GM23338 (cell line): ENCODE results near the gene EFNA4. TPM values are rescaled to one million over a fixed set of nuclear protein-coding genes. Genes with fewer than 3 reads are reported as not detected.

Source experiments
- ATAC-seq: fragments of 200-7000 bp; cut with Tn5 transposase; 3 replicates; pipeline ENCODE4 v1.9.1; 2020
- DNase-seq: peaks from one replicate; pipeline ENCODE4 v3.0.0-alpha.2; 2015; ENCODE audit warnings: low spot score
- H2AFZ ChIP-seq: fragments of 200-600 bp; sonication (generic); 2 replicates; pipeline ENCODE4 v1.8.0; 2016; ENCODE audit warnings: antibody characterized with exemption, mild to moderate bottlenecking, moderate library complexity
- H3F3A ChIP-seq: fragments of 200-600 bp; sonication (generic); replicated peaks from 2 replicates; pipeline ENCODE4 v1.8.0; 2017; ENCODE audit warnings: antibody characterized with exemption, mixed run types, low read depth
- H3K27ac ChIP-seq: fragments of 200-600 bp; sonication (generic); 2 replicates; pipeline ENCODE4 v1.6.1; 2016; ENCODE audit warnings: low read depth
- H3K27me3 ChIP-seq: fragments of 200-600 bp; sonication (generic); 2 replicates; pipeline ENCODE4 v1.8.0; 2016; ENCODE audit warnings: mild to moderate bottlenecking, mixed run types, moderate library complexity; ENCODE audit not compliant: insufficient read depth
- H3K36me3 ChIP-seq: fragments of 200-600 bp; sonication (generic); 2 replicates; pipeline ENCODE4 v1.8.0; 2016; ENCODE audit warnings: mild to moderate bottlenecking; ENCODE audit not compliant: insufficient read depth
- H3K4me1 ChIP-seq: fragments of 200-600 bp; sonication (generic); 2 replicates; pipeline ENCODE4 v1.8.0; 2016; ENCODE audit warnings: mild to moderate bottlenecking, moderate library complexity; ENCODE audit not compliant: insufficient read depth
- H3K4me2 ChIP-seq: fragments of 200-600 bp; sonication (generic); 2 replicates; pipeline ENCODE4 v1.7.1; 2017; ENCODE audit warnings: mixed run types
- H3K4me3 ChIP-seq: fragments of 200-600 bp; sonication (generic); 2 replicates; pipeline ENCODE4 v1.6.1; 2016; ENCODE audit warnings: mixed run types
- H3K79me2 ChIP-seq: fragments of 200-600 bp; sonication (generic); replicated peaks from 2 replicates; pipeline ENCODE4 v1.8.0; 2017; ENCODE audit warnings: mild to moderate bottlenecking; ENCODE audit not compliant: insufficient read depth
- H3K9me2 ChIP-seq: fragments of 200-600 bp; sonication (generic); 2 replicates; pipeline ENCODE4 v1.8.0; 2017; ENCODE audit not compliant: insufficient read depth
- H4K20me1 ChIP-seq: fragments of 200-600 bp; sonication (generic); replicated peaks from 2 replicates; pipeline ENCODE4 v1.8.0; 2017; ENCODE audit warnings: mild to moderate bottlenecking; ENCODE audit not compliant: insufficient read depth
- H3K27ac Mint-ChIP-seq: 2 replicates; pipeline ENCODE4 v1.8.0; 2020; ENCODE audit warnings: inconsistent platforms, mild to moderate bottlenecking, moderate library complexity, mixed read lengths
- H3K27me3 Mint-ChIP-seq: 3 replicates; pipeline ENCODE4 v1.8.0; 2022; ENCODE audit warnings: low read depth, mild to moderate bottlenecking, moderate library complexity, mixed read lengths, inconsistent platforms; ENCODE audit not compliant: insufficient read depth, poor library complexity
- H3K36me3 Mint-ChIP-seq: 3 replicates; pipeline ENCODE4 v1.8.0; 2021; ENCODE audit warnings: low read depth, mild to moderate bottlenecking, inconsistent platforms, moderate library complexity, mixed read lengths
- H3K4me1 Mint-ChIP-seq: 3 replicates; pipeline ENCODE4 v1.8.0; 2020; ENCODE audit warnings: mild to moderate bottlenecking, inconsistent platforms, mixed read lengths
- H3K4me3 Mint-ChIP-seq: 3 replicates; pipeline ENCODE4 v1.8.0; 2021; ENCODE audit warnings: moderate library complexity, mild to moderate bottlenecking, inconsistent platforms, mixed read lengths
- H3K9me3 Mint-ChIP-seq: 3 replicates; pipeline ENCODE4 v1.8.0; 2020; ENCODE audit warnings: moderate library complexity, mild to moderate bottlenecking, inconsistent platforms, mixed read lengths
- CREB1 ChIP-seq: fragments of 250-450 bp; sonication (Bioruptor Pico); IDR thresholded peaks from 2 replicates; pipeline ENCODE4 v1.5.0; 2020; ENCODE audit warnings: low read depth, mild to moderate bottlenecking, moderate library complexity
- ETS1 ChIP-seq: IDR thresholded peaks from 2 replicates; pipeline ENCODE4 v1.6.1; 2016; ENCODE audit warnings: antibody characterized with exemption
- EZH2 ChIP-seq: fragments of 200-600 bp; sonication (generic); IDR thresholded peaks from one replicate; pipeline ENCODE4 v1.8.0; 2017; ENCODE audit warnings: antibody characterized with exemption, mild to moderate bottlenecking, low read depth; ENCODE audit not compliant: unreplicated experiment
- EZH2phosphoT487 ChIP-seq: fragments of 200-600 bp; sonication (generic); IDR thresholded peaks from one replicate; pipeline ENCODE4 v1.8.1; 2018; ENCODE audit warnings: antibody characterized with exemption; ENCODE audit not compliant: unreplicated experiment
- JUNB ChIP-seq: IDR thresholded peaks from one replicate; pipeline ENCODE4 v1.6.1; 2016; ENCODE audit warnings: antibody characterized with exemption; ENCODE audit not compliant: unreplicated experiment
- NANOG ChIP-seq: IDR thresholded peaks from 2 replicates; pipeline ENCODE4 v1.6.1; 2016; ENCODE audit warnings: antibody characterized with exemption, borderline replicate concordance
- POLR2AphosphoS5 ChIP-seq: IDR thresholded peaks from 2 replicates; pipeline ENCODE4 v1.6.1; 2016; ENCODE audit warnings: antibody characterized with exemption, low read depth
- STAT1 ChIP-seq: IDR thresholded peaks from one replicate; pipeline ENCODE4 v1.6.1; 2016; ENCODE audit warnings: antibody characterized with exemption; ENCODE audit not compliant: unreplicated experiment
- ZNF114 ChIP-seq: fragments of 250-450 bp; sonication (Bioruptor Pico); IDR thresholded peaks from 2 replicates; pipeline ENCODE4 v1.5.0; 2020; ENCODE audit warnings: mild to moderate bottlenecking, moderate library complexity
- ZNF331 ChIP-seq: fragments of 250-450 bp; sonication (Bioruptor Pico); IDR thresholded peaks from 2 replicates; pipeline ENCODE4 v1.5.0; 2020; ENCODE audit warnings: low read depth, mild to moderate bottlenecking, moderate library complexity
- ZNF462 ChIP-seq: fragments of 250-450 bp; sonication (Bioruptor Pico); IDR thresholded peaks from 2 replicates; pipeline ENCODE4 v1.5.0; 2020; ENCODE audit warnings: mild to moderate bottlenecking, moderate library complexity
- polyA plus RNA-seq: library from polyadenylated mRNA; unstranded; fragments of >200 nt; fragmentation: Nextera tagmentation; extraction: Ambion mirVana; gene quantifications from 2 replicates; pipeline ENCODE4 v1.2.1, GENCODE V29; 2016
- total RNA-seq: library from RNA; depleted of rRNA; stranded (reverse); fragments of >200 nt; shearing (Covaris generic); gene quantifications from 2 replicates; pipeline ENCODE4 v1.2.3, GENCODE V29; 2014
- TF ChIP-seq, protein P1 (sequence below): IDR thresholded peaks from one replicate; pipeline ENCODE4 v1.6.1; 2018; ENCODE audit warnings: antibody characterized with exemption; ENCODE audit not compliant: unreplicated experiment
- TF ChIP-seq, protein P2 (sequence below), 2 experiments: fragments of 200-600 bp in 1 of 2; sonication (generic) in 1 of 2; conservative IDR thresholded peaks; 2 replicates each; pipeline versions ENCODE4 v1.5.1 to v1.6.1; 2016 to 2017; ENCODE audit warnings: antibody characterized with exemption in 2 of 2, low read depth in 2 of 2, mild to moderate bottlenecking in 2 of 2, moderate library complexity in 1 of 2

The EFNA4 gene
- total and polyA plus RNA-seq, 2 experiments from 2014 or later = 11.1 to 22.9 TPM

DNA sequence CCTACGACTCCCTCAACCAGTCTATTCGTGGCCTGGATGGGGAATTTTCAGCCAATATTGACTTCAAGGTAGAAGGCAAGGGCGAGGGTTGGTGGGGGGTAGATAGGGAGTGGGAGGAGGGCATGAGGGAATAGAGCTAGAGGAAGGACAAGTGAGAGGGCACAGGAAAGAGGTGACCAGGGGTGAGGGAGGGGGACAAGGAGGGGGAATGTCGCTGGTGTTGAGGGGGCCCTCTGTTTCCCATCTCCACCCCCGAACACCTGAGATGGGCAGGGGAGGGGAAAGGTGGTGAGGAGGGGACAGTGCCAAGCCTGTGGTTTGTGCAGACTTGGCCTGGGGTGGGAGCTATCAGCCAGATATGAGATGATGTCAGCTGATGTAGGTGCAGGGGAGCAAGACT lies 20.8 kb upstream of the EFNA4 start:
- H3K4me3 ChIP-seq = no peak overlapping the region
- H4K20me1 ChIP-seq = no peaks in the 10 kb centered on the region
- peaks cover 24% of the 10 kb centered on the region for H3K27me3 Mint-ChIP-seq
- no peaks in the 10 kb centered on the region for H3K27me3 ChIP-seq
- H3K4me2 ChIP-seq = no peak overlapping the region
- no peaks in the 10 kb centered on the region for H3K36me3 ChIP-seq
- no peaks in the 10 kb centered on the region for H3K9me3 Mint-ChIP-seq
- no peaks in the 10 kb centered on the region for H3K9me2 ChIP-seq
- no peak overlapping the region for H3K27ac Mint-ChIP-seq
- no peaks in the 10 kb centered on the region for H3K4me1 ChIP-seq
- no peak for ATAC-seq
- no peaks in the 10 kb centered on the region for H3K36me3 Mint-ChIP-seq
- TF ChIP-seq, protein P1, sequence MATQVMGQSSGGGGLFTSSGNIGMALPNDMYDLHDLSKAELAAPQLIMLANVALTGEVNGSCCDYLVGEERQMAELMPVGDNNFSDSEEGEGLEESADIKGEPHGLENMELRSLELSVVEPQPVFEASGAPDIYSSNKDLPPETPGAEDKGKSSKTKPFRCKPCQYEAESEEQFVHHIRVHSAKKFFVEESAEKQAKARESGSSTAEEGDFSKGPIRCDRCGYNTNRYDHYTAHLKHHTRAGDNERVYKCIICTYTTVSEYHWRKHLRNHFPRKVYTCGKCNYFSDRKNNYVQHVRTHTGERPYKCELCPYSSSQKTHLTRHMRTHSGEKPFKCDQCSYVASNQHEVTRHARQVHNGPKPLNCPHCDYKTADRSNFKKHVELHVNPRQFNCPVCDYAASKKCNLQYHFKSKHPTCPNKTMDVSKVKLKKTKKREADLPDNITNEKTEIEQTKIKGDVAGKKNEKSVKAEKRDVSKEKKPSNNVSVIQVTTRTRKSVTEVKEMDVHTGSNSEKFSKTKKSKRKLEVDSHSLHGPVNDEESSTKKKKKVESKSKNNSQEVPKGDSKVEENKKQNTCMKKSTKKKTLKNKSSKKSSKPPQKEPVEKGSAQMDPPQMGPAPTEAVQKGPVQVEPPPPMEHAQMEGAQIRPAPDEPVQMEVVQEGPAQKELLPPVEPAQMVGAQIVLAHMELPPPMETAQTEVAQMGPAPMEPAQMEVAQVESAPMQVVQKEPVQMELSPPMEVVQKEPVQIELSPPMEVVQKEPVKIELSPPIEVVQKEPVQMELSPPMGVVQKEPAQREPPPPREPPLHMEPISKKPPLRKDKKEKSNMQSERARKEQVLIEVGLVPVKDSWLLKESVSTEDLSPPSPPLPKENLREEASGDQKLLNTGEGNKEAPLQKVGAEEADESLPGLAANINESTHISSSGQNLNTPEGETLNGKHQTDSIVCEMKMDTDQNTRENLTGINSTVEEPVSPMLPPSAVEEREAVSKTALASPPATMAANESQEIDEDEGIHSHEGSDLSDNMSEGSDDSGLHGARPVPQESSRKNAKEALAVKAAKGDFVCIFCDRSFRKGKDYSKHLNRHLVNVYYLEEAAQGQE = no peak
- TF ChIP-seq EZH2phosphoT487 (no peak), ZNF331 (no peak), ZNF114 (no peak), ZNF462 (no peak), STAT1 (no peak), EZH2 (no peak), NANOG (no peak), JUNB (no peak), POLR2AphosphoS5 (no peak), ETS1 (no peak), CREB1 (CRISPR knock-in tag) (no peak)
- TF ChIP-seq, protein P2, sequence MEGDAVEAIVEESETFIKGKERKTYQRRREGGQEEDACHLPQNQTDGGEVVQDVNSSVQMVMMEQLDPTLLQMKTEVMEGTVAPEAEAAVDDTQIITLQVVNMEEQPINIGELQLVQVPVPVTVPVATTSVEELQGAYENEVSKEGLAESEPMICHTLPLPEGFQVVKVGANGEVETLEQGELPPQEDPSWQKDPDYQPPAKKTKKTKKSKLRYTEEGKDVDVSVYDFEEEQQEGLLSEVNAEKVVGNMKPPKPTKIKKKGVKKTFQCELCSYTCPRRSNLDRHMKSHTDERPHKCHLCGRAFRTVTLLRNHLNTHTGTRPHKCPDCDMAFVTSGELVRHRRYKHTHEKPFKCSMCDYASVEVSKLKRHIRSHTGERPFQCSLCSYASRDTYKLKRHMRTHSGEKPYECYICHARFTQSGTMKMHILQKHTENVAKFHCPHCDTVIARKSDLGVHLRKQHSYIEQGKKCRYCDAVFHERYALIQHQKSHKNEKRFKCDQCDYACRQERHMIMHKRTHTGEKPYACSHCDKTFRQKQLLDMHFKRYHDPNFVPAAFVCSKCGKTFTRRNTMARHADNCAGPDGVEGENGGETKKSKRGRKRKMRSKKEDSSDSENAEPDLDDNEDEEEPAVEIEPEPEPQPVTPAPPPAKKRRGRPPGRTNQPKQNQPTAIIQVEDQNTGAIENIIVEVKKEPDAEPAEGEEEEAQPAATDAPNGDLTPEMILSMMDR (conservative IDR thresholded peaks at IDR 0.05; ENCODE audit: low read depth in 2 of 2) = no peak
- H3K4me1 Mint-ChIP-seq = peaks cover 26% of the 10 kb centered on the region
- H2AFZ ChIP-seq = no peak overlapping the region
- no peak overlapping the region for H3K27ac ChIP-seq
- 0 out of 2 replicates have a peak, but pooled peaks cover 3% of the 10 kb centered on the region for H3F3A ChIP-seq
- H3K4me3 Mint-ChIP-seq = no peak overlapping the region
- no peaks in the 10 kb centered on the region for H3K79me2 ChIP-seq
- DNase-seq = no peak
